ENCODE measurements around the gene AMY1A.
"Not testable (repeated sequence)": the region's sequence is repeated elsewhere in the genome, so short reads cannot be mapped to it uniquely, and the experiment has no call there.

The AMY1A gene

DNA sequence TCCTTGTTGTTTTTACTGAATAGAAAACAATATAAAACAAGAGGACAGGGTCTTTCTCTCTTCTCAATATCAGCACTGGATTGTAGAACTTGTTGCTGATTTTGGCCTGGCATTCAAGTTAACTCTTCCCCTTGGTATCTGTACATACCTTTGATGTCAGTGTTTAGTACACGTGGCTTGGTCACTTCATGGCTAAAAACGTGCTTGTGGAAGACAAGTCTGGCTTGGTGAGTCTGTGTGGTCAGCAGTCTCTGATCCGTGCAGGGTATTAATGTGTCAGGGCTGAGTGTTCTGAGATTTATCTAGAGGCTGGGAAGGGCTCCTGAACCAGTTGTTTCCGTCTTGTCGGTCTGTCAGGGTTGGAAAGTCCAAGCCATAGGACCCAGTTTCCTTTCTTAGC, at the start of gene AMY1A:
Gene AMY1A, plus strand, starts transcription at position 301 of the 400 bp plus-strand sequence. CDS start 571 bp downstream, outside the sequence.
- DNase-seq (ENCODE audit: low spot score), result not testable (repeated sequence)

DNA sequence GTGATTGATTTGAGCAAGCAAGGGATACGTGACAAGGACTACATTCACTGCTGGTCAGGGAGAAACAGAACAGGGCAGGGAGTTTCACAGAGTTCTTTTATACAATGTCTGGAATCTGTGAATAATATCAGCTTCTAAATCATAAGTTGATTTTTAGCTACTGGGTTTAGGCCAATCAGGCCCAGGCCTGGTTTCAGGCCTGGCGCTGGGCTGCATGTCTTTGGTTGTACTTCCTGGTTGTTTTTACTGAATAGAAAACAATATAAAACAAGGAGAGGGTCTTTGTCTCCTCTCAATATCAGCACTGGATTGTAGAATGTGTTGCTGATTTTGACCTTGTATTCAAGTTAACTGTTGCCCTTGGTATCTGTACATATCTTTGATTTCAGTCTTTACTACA, 39.2 kb upstream of the AMY1A start:
- DNase-seq (ENCODE audit: low spot score), result no peak

DNA sequence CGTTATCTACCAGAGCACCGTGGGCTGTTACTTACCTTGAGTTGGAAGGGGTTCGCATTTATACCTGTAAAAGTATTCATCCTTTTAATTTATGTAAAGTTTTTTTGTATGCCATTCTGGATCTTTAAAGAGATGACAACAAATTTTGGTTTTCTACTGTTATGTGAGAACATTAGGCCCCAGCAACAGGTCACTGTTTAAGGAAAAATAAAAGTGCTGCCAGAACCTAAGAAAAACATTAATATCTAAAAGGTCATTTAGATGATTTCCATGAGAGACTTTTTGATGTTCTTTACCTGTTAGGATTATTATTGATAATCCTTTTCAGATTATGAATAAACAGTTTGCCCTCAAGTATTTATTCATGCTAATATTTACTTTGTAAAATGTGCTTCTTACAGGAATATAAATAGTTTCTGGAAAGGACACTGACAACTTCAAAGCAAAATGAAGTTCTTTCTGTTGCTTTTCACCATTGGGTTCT, 38.5 kb upstream of the AMY1A start, which contains the start of gene AMY2A:
Gene AMY2A, plus strand, starts transcription at position 434 of the 484 bp plus-strand sequence. Its CDS starts 14 bp downstream, at position 448.
- not testable (repeated sequence) for DNase-seq (ENCODE audit: low spot score)

DNA sequence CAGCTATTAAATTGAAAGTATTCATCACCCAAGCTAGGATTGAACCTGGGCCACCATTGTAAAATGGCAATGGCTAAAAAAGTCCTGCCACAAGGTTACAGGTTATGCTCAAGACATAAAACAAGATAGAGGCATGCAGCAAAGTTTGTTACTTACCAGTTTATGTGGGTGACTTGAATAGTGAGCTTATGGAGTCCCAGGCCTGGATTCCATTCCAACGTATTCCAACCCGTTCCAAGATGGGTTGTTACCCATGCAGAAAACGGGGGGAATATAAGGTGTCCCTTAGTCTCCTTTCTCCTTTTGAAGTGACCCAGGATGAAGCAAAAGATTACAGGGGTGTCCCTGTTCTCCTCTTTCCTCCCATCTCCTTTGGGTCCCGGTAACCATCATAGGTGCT, 28.1 kb upstream of the AMY1A start:
- not testable (repeated sequence) for DNase-seq (ENCODE audit: low spot score)

DNA sequence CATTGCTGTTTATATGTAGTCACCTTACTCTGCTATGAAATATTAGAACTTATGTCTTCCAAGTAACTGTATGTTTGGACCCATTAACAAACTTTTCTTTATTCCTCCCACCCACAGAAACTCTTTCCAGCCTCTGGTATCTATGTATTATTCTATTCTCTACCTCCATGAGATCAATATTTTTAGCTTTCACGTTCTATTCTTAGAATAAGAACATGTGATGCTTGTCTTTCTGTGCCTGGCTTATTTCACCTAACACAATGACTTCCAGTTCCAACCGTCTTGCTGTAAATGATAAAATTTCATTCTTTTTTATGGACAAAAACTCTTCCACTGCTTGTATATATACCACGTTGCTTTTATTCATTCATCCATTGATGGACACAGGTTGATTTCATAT, 14.4 kb upstream of the AMY1A start:
- DNase-seq (ENCODE audit: low spot score), result not testable (repeated sequence)

DNA sequence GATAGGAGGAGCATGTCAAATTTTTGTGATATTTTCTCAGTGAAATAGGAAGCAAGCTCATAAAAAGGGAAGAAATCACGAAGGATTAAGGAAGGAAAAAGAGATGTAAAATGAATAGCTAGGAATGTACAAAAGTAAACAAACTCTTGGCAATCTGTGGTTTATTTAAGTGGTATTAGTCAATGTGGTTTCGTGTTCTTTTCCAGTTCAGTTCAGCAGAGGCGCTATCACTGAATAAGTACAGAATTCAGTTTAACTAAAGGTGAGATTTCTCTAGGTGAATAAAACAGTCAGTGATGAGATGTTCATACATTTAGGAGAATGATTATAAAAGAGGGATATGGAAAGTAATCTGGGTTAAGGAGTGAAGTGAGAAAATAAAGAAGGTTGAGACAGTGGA, 11.7 kb upstream of the AMY1A start:
- DNase-seq (ENCODE audit: low spot score), result not testable (repeated sequence)

DNA sequence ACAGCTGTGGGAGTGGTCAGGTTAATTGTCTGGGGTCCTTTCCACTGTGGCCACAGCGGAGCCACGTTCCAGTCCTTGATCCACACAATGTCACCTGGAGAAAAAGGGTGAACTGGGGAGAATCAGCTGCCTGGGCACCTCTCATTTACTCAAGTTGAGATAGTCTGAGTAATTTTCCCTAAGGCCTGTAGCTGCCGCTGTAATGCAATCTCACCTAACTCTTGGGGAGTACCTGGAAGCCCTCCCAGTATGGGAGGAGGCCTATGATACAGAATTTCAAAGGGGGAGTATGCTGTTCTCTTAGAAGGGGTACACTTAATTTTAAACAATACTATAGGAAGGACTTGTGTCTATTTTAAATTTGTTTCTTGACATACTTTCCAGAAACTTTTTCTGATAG, 5.3 kb upstream of the AMY1A start:
- not testable (repeated sequence) for DNase-seq (ENCODE audit: low spot score)

DNA sequence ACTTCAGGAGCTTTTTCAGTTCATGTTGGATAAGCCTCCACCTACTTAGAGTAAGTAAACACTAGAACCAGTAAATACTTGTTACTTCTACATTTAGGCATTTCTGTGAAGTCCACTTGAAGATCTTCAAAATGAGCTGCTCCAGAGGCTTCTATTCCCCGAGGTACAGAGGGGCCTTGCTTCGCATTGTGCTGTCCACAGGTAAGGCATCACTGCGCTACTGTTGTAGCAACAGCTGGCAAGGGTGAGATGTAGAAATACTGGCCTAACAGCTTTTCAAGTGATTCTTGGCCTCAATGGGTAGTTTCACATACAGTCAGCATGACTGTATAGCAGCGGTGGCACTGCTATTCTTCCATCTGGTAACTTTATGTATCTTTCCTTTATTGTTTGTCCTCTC, 4.7 kb upstream of the AMY1A start:
- DNase-seq (ENCODE audit: low spot score), result not testable (repeated sequence)

DNA sequence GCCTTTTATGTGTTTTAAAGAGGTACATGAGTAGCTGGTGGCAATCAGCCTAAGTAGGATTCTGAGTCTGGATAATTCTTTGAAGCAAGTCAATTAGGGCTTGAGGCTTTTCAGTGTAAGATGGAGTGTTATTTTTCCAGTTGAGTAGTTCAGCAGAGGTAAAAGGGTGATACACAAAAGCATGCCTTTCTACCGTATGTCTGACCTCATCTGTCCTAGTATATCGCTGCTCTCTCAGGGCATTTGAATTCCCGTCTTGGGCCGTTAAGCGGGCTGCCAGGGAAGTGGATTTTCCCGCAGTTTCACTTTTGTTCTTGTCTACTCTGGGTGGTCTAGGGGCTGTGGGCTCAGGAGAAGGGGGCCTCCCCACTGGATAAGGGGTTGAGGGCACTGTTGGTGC, 1.4 kb upstream of the AMY1A start:
- DNase-seq (ENCODE audit: low spot score), result not testable (repeated sequence)

DNA sequence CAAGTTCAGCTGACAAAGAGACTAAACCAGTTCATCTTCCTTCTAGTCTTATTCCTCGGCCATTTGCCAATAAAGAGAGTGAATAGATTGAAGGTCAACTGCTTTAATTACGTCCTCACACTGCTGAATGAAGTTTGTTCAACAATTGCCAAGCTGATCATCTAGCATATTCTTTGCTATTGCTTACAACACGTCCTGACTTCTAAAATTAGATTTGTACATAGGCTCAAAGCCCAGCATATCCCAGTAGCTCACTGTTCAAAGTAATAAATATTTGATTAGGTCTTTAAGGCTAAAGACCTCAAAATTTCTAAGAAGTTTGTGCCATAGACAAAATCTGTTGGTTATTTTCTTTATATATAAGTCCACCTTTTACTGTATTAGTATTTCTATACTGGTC, 20.8 kb downstream of the AMY1A start:
- DNase-seq (ENCODE audit: low spot score), result not testable (repeated sequence)

DNA sequence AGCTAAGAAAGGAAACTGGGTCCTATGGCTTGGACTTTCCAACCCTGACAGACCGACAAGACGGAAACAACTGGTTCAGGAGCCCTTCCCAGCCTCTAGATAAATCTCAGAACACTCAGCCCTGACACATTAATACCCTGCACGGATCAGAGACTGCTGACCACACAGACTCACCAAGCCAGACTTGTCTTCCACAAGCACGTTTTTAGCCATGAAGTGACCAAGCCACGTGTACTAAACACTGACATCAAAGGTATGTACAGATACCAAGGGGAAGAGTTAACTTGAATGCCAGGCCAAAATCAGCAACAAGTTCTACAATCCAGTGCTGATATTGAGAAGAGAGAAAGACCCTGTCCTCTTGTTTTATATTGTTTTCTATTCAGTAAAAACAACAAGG, 40.5 kb downstream of the AMY1A start, which contains the start of gene AMY1B:
Gene AMY1B, minus strand, starts transcription at position 101 of the 400 bp plus-strand sequence. CDS start 571 bp downstream, outside the sequence.
- not testable (repeated sequence) for DNase-seq (ENCODE audit: low spot score)

DNA sequence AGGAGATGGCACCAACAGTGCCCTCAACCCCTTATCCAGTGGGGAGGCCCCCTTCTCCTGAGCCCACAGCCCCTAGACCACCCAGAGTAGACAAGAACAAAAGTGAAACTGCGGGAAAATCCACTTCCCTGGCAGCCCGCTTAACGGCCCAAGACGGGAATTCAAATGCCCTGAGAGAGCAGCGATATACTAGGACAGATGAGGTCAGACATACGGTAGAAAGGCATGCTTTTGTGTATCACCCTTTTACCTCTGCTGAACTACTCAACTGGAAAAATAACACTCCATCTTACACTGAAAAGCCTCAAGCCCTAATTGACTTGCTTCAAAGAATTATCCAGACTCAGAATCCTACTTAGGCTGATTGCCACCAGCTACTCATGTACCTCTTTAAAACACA, 41.9 kb downstream of the AMY1A start:
- DNase-seq (ENCODE audit: low spot score), result not testable (repeated sequence)

DNA sequence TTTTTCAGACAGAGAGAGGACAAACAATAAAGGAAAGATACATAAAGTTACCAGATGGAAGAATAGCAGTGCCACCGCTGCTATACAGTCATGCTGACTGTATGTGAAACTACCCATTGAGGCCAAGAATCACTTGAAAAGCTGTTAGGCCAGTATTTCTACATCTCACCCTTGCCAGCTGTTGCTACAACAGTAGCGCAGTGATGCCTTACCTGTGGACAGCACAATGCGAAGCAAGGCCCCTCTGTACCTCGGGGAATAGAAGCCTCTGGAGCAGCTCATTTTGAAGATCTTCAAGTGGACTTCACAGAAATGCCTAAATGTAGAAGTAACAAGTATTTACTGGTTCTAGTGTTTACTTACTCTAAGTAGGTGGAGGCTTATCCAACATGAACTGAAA, 45.1 kb downstream of the AMY1A start:
- not testable (repeated sequence) for DNase-seq (ENCODE audit: low spot score)

DNA sequence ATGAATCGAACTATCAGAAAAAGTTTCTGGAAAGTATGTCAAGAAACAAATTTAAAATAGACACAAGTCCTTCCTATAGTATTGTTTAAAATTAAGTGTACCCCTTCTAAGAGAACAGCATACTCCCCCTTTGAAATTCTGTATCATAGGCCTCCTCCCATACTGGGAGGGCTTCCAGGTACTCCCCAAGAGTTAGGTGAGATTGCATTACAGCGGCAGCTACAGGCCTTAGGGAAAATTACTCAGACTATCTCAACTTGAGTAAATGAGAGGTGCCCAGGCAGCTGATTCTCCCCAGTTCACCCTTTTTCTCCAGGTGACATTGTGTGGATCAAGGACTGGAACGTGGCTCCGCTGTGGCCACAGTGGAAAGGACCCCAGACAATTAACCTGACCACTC, 45.7 kb downstream of the AMY1A start:
- not testable (repeated sequence) for DNase-seq (ENCODE audit: low spot score)

DNA sequence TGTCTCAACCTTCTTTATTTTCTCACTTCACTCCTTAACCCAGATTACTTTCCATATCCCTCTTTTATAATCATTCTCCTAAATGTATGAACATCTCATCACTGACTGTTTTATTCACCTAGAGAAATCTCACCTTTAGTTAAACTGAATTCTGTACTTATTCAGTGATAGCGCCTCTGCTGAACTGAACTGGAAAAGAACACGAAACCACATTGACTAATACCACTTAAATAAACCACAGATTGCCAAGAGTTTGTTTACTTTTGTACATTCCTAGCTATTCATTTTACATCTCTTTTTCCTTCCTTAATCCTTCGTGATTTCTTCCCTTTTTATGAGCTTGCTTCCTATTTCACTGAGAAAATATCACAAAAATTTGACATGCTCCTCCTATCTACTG, 52.1 kb downstream of the AMY1A start:
- DNase-seq (ENCODE audit: low spot score), result not testable (repeated sequence)

DNA sequence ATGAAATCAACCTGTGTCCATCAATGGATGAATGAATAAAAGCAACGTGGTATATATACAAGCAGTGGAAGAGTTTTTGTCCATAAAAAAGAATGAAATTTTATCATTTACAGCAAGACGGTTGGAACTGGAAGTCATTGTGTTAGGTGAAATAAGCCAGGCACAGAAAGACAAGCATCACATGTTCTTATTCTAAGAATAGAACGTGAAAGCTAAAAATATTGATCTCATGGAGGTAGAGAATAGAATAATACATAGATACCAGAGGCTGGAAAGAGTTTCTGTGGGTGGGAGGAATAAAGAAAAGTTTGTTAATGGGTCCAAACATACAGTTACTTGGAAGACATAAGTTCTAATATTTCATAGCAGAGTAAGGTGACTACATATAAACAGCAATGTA, 54.8 kb downstream of the AMY1A start:
- DNase-seq (ENCODE audit: low spot score), result not testable (repeated sequence)
